Measurements from ENCODE around the gene PPARG. TPM values are rescaled to one million over a fixed set of nuclear protein-coding genes. Genes with fewer than 3 reads are reported as not detected.

Gene PPARG
- total and polyA plus RNA-seq, 2 experiments from 2014 or later, result 0.49 to 0.76 TPM

DNA sequence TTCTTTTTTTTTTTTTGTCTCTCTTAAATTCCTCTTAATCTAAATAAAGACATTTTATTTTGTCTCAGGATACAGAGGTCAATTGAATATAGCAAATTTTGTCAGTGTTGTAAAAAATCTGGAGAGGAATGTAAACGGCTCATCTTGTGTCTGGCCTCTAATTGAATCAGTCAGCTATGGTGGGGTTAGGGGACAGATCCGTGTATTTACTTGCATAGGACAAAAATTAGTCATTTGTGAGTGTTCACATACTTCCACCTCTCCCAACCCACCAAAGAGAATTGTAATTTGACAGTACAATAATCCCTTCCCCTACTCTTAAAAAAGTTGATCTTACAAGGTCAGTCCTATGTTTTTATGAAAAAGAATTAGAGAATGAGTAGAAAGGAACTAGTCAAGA lies 18.3 kb downstream of the PPARG start:
- Histone ChIP-seq H3K9me3 (ENCODE audit: low read depth) (no peaks in the 10 kb centered on the region), H3F3A (ENCODE audit: insufficient read depth) (peaks cover 25% of the 10 kb centered on the region), H3K79me2 (ENCODE audit: insufficient read depth) (no peaks in the 10 kb centered on the region), H3K4me2 (ENCODE audit: unreplicated experiment) (no peak overlapping the region), H3K9me2 (ENCODE audit: insufficient read depth) (no peaks in the 10 kb centered on the region), H3K36me3 (ENCODE audit: low read depth) (no peaks in the 10 kb centered on the region), H3K9ac (no peak overlapping the region), H4K20me1 (ENCODE audit: insufficient read depth) (no peaks in the 10 kb centered on the region), H3K27me3 (replicated peaks; ENCODE audit: insufficient read depth) (no peaks in the 10 kb centered on the region), H3K4me3 (no peak overlapping the region), H3K4me1 (ENCODE audit: insufficient read depth) (peaks cover 34% of the 10 kb centered on the region), H2AFZ (no peak overlapping the region), H3K27ac (no peak overlapping the region)
- in situ Hi-C loops (cut with MboI), result no loop called here
- no peak for DNase-seq
- no peak for TF ChIP-seq EZH2phosphoT487 (IDR thresholded peaks at IDR 0.05; ENCODE audit: insufficient read depth, low read depth)
- TF ChIP-seq EZH2 (IDR thresholded peaks at IDR 0.05; ENCODE audit: insufficient read depth, poor library complexity, severe bottlenecking), result no peak
- 62 to 65% methylated on average over 2 of the region's 2 CpGs for WGBS, 2 experiments (ENCODE audit: low coverage in 1 of 2, low lambda C conversion rate in 2 of 2, missing lambda C conversion rate in 2 of 2)

DNA sequence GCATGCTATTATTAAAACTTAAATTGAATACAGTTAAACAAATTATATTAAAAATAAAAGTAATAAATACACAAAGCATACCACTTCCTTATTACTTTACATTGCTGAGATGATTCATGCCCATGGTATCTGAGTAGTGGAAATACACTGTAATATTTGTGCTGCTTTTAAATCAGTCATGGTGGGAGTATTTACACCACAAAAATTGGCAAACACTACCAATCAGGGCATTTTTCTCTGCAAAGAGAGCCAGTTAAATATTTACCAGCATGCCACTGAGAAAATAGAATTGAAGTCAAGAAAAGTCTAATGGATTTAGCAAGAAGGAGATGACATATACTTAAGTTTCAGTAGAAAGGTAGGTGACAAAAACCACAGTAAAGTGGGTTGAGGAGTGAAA lies 19.6 kb downstream of the PPARG start:
- Histone ChIP-seq H3K9me3 (ENCODE audit: low read depth) (no peaks in the 10 kb centered on the region), H3K9ac (no peak overlapping the region), H3K36me3 (ENCODE audit: low read depth) (no peaks in the 10 kb centered on the region), H4K20me1 (ENCODE audit: insufficient read depth) (no peaks in the 10 kb centered on the region), H3K4me2 (ENCODE audit: unreplicated experiment) (no peak overlapping the region), H3K9me2 (ENCODE audit: insufficient read depth) (no peaks in the 10 kb centered on the region), H3K4me3 (no peak overlapping the region), H3K27ac (no peak overlapping the region), H2AFZ (no peak overlapping the region), H3K4me1 (ENCODE audit: insufficient read depth) (peaks cover 28% of the 10 kb centered on the region), H3F3A (ENCODE audit: insufficient read depth) (peaks cover 19% of the 10 kb centered on the region), H3K27me3 (replicated peaks; ENCODE audit: insufficient read depth) (no peaks in the 10 kb centered on the region), H3K79me2 (ENCODE audit: insufficient read depth) (no peaks in the 10 kb centered on the region)
- in situ Hi-C loops (cut with MboI), result no loop called here
- no peak for TF ChIP-seq EZH2phosphoT487 (IDR thresholded peaks at IDR 0.05; ENCODE audit: insufficient read depth, low read depth)
- no peak for TF ChIP-seq EZH2 (IDR thresholded peaks at IDR 0.05; ENCODE audit: insufficient read depth, poor library complexity, severe bottlenecking)
- peak; percentile 80 for DNase-seq

DNA sequence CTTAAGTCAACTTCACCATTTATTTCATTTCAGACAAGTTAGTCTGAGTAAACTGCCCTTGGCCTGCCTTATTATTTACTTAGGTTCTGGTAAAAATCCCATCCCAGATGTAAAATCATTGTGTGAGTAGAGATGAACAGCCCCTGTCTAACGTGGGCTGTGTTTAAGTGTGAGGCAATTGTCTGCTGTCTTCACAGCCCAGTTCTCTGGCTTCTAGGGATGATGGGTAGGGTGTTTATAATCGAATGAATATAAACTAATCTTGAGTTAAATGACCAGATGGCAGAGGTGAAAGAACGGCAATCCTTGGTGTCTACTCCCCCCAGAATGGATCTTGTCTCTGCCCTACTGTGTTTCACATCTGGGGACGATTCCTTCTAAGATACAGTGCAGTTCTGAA lies 20.8 kb downstream of the PPARG start:
- H3K9me3 ChIP-seq (ENCODE audit: low read depth), result no peaks in the 10 kb centered on the region
- H3F3A ChIP-seq (ENCODE audit: insufficient read depth), result peaks cover 19% of the 10 kb centered on the region
- no peaks in the 10 kb centered on the region for H4K20me1 ChIP-seq (ENCODE audit: insufficient read depth)
- H3K4me3 ChIP-seq, result no peak overlapping the region
- peaks cover 24% of the 10 kb centered on the region for H3K4me1 ChIP-seq (ENCODE audit: insufficient read depth)
- H2AFZ ChIP-seq, result no peak overlapping the region
- no peaks in the 10 kb centered on the region for H3K79me2 ChIP-seq (ENCODE audit: insufficient read depth)
- WGBS, 2 experiments (ENCODE audit: low coverage in 1 of 2, low lambda C conversion rate in 2 of 2, missing lambda C conversion rate in 2 of 2), result 66 to 72% methylated on average over 4 of the region's 4 CpGs
- in situ Hi-C loops (cut with MboI), result no loop called here
- no peak overlapping the region for H3K9ac ChIP-seq
- H3K27me3 ChIP-seq (replicated peaks; ENCODE audit: insufficient read depth), result no peaks in the 10 kb centered on the region
- H3K27ac ChIP-seq, result no peak overlapping the region
- no peak overlapping the region for H3K4me2 ChIP-seq (ENCODE audit: unreplicated experiment)
- DNase-seq, result no peak
- no peak for TF ChIP-seq EZH2 (IDR thresholded peaks at IDR 0.05; ENCODE audit: insufficient read depth, poor library complexity, severe bottlenecking)
- TF ChIP-seq EZH2phosphoT487 (IDR thresholded peaks at IDR 0.05; ENCODE audit: insufficient read depth, low read depth), result no peak
- no peaks in the 10 kb centered on the region for H3K9me2 ChIP-seq (ENCODE audit: insufficient read depth)
- no peaks in the 10 kb centered on the region for H3K36me3 ChIP-seq (ENCODE audit: low read depth)

DNA sequence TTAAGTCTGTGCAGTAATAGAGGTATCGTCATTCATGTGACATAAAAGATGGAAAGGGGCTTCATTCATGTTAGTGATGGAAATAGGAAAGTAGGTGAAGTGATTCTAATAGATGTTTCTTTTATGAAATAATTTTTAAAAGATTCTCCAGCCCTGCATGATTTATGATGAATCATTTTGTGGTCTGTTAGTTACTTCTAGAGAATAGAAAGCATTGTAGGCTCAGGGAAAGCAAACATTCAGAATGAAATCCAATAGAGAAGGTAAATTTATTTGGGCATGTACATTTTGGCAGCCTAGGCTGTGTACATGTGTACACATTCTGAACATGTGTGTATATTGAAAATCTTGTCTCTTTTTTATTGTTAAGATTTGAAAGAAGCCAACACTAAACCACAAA lies 23.1 kb downstream of the PPARG start:
- H3K4me3 ChIP-seq, result no peak overlapping the region
- H3K79me2 ChIP-seq (ENCODE audit: insufficient read depth), result no peaks in the 10 kb centered on the region
- no peaks in the 10 kb centered on the region for H3K27me3 ChIP-seq (replicated peaks; ENCODE audit: insufficient read depth)
- no peak for TF ChIP-seq EZH2phosphoT487 (IDR thresholded peaks at IDR 0.05; ENCODE audit: insufficient read depth, low read depth)
- no peak for TF ChIP-seq EZH2 (IDR thresholded peaks at IDR 0.05; ENCODE audit: insufficient read depth, poor library complexity, severe bottlenecking)
- H3K9me2 ChIP-seq (ENCODE audit: insufficient read depth), result no peaks in the 10 kb centered on the region
- no peaks in the 10 kb centered on the region for H3K36me3 ChIP-seq (ENCODE audit: low read depth)
- in situ Hi-C loops (cut with MboI), result no loop called here
- peaks cover 19% of the 10 kb centered on the region for H3F3A ChIP-seq (ENCODE audit: insufficient read depth)
- 94 to 98% methylated on average over 1 of the region's 1 CpG for WGBS, 2 experiments (ENCODE audit: low coverage in 1 of 2, low lambda C conversion rate in 2 of 2, missing lambda C conversion rate in 2 of 2)
- no peak overlapping the region for H3K27ac ChIP-seq
- no peaks in the 10 kb centered on the region for H4K20me1 ChIP-seq (ENCODE audit: insufficient read depth)
- no peak overlapping the region for H3K4me2 ChIP-seq (ENCODE audit: unreplicated experiment)
- DNase-seq, result peak; percentile 11
- no peak overlapping the region for H3K9ac ChIP-seq
- H2AFZ ChIP-seq, result no peak overlapping the region
- peaks cover 24% of the 10 kb centered on the region for H3K4me1 ChIP-seq (ENCODE audit: insufficient read depth)
- H3K9me3 ChIP-seq (ENCODE audit: low read depth), result no peaks in the 10 kb centered on the region

DNA sequence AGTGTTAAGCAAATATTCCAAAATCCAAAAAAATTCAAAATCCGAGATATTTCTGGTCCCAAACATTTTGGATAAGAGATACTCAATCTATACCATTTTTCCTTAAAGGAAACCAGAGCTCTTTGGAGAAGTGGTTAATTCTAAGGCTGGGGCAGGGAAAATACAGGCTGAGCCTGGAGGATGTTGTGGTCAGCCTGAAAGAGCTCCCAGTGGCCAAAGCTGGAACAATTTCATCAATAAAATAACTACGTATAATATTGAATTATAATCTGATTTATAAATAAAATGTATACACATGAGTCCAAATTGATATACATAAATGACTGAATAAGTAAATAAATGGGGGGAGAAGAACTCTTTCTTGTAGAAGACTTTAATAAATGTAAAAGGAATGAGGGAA lies 24.6 kb downstream of the PPARG start:
- H3K79me2 ChIP-seq (ENCODE audit: insufficient read depth), result no peaks in the 10 kb centered on the region
- DNase-seq, result no peak
- no peaks in the 10 kb centered on the region for H3K9me2 ChIP-seq (ENCODE audit: insufficient read depth)
- no peak overlapping the region for H3K27ac ChIP-seq
- WGBS, 2 experiments (ENCODE audit: low coverage in 1 of 2, low lambda C conversion rate in 2 of 2, missing lambda C conversion rate in 2 of 2), result 68 to 74% methylated on average over 2 of the region's 2 CpGs
- no peaks in the 10 kb centered on the region for H4K20me1 ChIP-seq (ENCODE audit: insufficient read depth)
- H3K4me2 ChIP-seq (ENCODE audit: unreplicated experiment), result no peak overlapping the region
- H3K4me1 ChIP-seq (ENCODE audit: insufficient read depth), result peaks cover 9% of the 10 kb centered on the region
- H3K4me3 ChIP-seq, result no peak overlapping the region
- in situ Hi-C loops (cut with MboI), result no loop called here
- H2AFZ ChIP-seq, result no peak overlapping the region
- peaks cover 7% of the 10 kb centered on the region for H3F3A ChIP-seq (ENCODE audit: insufficient read depth)
- H3K27me3 ChIP-seq (replicated peaks; ENCODE audit: insufficient read depth), result no peaks in the 10 kb centered on the region
- no peak for TF ChIP-seq EZH2phosphoT487 (IDR thresholded peaks at IDR 0.05; ENCODE audit: insufficient read depth, low read depth)
- TF ChIP-seq EZH2 (IDR thresholded peaks at IDR 0.05; ENCODE audit: insufficient read depth, poor library complexity, severe bottlenecking), result no peak
- no peaks in the 10 kb centered on the region for H3K9me3 ChIP-seq (ENCODE audit: low read depth)
- H3K36me3 ChIP-seq (ENCODE audit: low read depth), result no peaks in the 10 kb centered on the region
- H3K9ac ChIP-seq, result no peak overlapping the region
